ENCODE measurements around the gene CHST15. TPM values are rescaled to one million over a fixed set of nuclear protein-coding genes. Genes with fewer than 3 reads are reported as not detected.

The CHST15 gene
- total RNA-seq, 4 donors from 2014 or later: 43.2 to 104 (median 81.5) TPM

DNA sequence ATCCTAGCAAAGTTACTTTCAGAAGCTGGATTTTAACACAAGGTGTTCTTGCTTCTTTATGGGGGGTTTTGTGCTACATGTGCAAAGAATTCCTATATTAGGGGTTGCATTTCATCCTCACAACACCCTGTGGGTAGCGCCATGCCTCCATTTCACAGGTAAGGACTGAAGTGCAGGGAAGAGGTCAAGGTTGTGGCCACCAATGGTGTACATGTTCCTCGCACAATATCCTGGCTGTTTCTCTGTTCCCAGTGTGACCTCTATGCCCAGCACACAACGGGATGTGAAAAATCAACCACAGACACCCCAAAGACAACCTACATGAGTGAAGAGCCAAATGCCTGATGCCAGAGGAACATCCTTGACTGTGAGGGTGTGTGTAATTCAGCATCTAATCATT is 80.8 kb downstream of the CHST15 start:
- Histone ChIP-seq H3K27me3 (no peaks in the 10 kb centered on the region), H3K4me3 (replicated peaks in 1 of 3) (no peak overlapping the region), H3K4me1 (no peaks in the 10 kb centered on the region), H3K9me3 (no peaks in the 10 kb centered on the region), H3K36me3 (peaks cover 28 to 44% of the 10 kb centered on the region in 2 donors), H3K27ac (no peak overlapping the region)
- no peak for DNase-seq
- TF ChIP-seq POLR2A (IDR thresholded peaks at IDR 0.05): no peak
- TF ChIP-seq, protein P1, sequence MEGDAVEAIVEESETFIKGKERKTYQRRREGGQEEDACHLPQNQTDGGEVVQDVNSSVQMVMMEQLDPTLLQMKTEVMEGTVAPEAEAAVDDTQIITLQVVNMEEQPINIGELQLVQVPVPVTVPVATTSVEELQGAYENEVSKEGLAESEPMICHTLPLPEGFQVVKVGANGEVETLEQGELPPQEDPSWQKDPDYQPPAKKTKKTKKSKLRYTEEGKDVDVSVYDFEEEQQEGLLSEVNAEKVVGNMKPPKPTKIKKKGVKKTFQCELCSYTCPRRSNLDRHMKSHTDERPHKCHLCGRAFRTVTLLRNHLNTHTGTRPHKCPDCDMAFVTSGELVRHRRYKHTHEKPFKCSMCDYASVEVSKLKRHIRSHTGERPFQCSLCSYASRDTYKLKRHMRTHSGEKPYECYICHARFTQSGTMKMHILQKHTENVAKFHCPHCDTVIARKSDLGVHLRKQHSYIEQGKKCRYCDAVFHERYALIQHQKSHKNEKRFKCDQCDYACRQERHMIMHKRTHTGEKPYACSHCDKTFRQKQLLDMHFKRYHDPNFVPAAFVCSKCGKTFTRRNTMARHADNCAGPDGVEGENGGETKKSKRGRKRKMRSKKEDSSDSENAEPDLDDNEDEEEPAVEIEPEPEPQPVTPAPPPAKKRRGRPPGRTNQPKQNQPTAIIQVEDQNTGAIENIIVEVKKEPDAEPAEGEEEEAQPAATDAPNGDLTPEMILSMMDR (IDR thresholded peaks at IDR 0.05): no peak
- intact Hi-C loops (cut with DNase I): no loop called here
- WGBS, 2 donors: 75 to 76% methylated on average over 3 of the region's 3 CpGs

DNA sequence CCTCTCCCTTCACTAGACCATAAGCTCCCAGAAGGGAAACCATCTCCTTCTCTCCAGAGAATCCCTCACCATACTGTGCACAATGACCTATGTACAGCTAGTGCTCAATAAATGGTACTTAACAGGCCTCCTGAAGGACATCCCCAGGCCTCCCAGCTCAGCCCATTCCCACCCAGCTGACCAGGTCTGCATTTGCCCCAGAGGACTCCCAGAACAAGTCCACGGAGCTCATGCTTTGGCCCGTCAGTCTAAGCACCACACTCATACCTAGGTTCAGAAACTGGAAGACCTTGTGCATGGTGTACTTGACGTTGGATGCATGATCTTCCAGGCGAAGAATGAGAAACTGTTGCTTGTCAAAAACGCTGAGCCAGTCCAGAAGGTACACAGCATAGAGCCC is 81.3 kb downstream of the CHST15 start:
- intact Hi-C loops (cut with DNase I): no loop called here
- no peak for DNase-seq
- Histone ChIP-seq H3K4me1 (no peaks in the 10 kb centered on the region), H3K36me3 (peaks cover 31 to 48% of the 10 kb centered on the region in 2 donors), H3K9me3 (no peaks in the 10 kb centered on the region), H3K4me3 (replicated peaks in 1 of 3) (no peak overlapping the region), H3K27ac (no peak overlapping the region), H3K27me3 (no peaks in the 10 kb centered on the region)
- 89 to 97% methylated on average over 5 of the region's 5 CpGs for WGBS, 2 donors
- TF ChIP-seq, protein P1 (IDR thresholded peaks at IDR 0.05): no peak
- no peak for TF ChIP-seq POLR2A (IDR thresholded peaks at IDR 0.05)

DNA sequence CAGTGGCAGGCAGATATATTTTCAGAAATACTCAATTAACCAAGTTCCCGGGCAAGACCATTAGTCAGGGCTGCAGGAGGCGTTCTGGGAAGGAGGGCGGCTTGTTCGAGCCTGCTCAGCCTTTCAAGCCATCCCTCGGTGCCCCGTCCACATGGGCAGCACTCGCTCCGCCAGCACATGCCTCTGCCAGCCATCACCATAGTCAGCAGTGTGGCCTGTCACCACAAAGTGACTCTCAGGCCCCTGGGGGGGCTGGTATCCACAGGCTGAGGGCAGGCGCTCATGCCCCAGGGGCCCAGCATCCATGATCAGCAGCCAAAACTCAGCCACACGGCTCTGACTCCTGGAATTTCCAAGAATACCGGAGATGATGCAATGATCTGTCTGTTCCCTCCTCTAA is 81.9 kb downstream of the CHST15 start:
- DNase-seq: no peak
- intact Hi-C loops (cut with DNase I): no loop called here
- H3K36me3 ChIP-seq: peaks cover 37 to 48% of the 10 kb centered on the region in 2 donors

DNA sequence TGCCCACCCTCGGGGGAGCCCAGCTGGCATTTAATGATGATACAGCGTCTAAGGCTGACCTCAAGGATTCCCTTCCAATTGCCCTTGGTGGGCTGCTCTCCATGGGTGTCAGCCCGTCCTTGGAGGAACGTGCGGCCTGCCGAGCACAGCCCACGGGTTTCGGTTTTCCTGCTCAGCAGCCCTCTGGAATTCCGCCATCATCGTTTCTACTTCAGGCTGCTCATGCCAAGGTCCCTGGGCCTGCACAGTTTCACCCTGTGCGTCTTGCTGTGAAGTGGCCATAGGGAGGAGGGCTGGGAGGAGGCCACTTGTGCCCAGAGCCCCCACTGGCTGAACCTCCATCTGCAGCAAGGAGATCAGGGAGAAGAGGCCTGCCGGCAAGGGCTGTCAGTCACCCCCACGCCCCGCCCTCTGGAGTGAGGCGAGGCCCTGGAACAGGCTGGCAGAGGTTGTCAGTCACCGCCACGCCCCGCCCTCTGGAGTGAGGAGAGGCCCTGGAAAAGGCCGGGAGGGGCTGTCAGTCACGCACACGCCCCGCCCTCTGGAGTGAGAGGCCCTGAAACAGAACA is 82.8 kb downstream of the CHST15 start:
- Histone ChIP-seq H3K36me3 (peaks cover 37 to 48% of the 10 kb centered on the region in 2 donors), H3K27ac (no peak overlapping the region), H3K4me1 (no peaks in the 10 kb centered on the region), H3K9me3 (no peaks in the 10 kb centered on the region), H3K27me3 (no peaks in the 10 kb centered on the region), H3K4me3 (replicated peaks in 1 of 3) (no peak overlapping the region)
- 81 to 89% methylated on average over 13 to 14 of the region's 22 CpGs for WGBS, 2 donors
- peak in 1 of 2 donors; percentile 32 for DNase-seq
- intact Hi-C loops (cut with DNase I): no loop called here
- TF ChIP-seq, protein P1 (IDR thresholded peaks at IDR 0.05): no peak
- no peak for TF ChIP-seq POLR2A (IDR thresholded peaks at IDR 0.05)

More for the DNA sequence above, 81.9 kb downstream of the CHST15 start:
- H3K27ac ChIP-seq: no peak overlapping the region
- H3K27me3 ChIP-seq: no peaks in the 10 kb centered on the region
- TF ChIP-seq, protein P1 (IDR thresholded peaks at IDR 0.05): no peak
- no peak for TF ChIP-seq POLR2A (IDR thresholded peaks at IDR 0.05)
- no peak overlapping the region for H3K4me3 ChIP-seq (replicated peaks in 1 of 3)
- 84% methylated on average over 11 of the region's 11 CpGs for WGBS, 2 donors
- H3K4me1 ChIP-seq: no peaks in the 10 kb centered on the region
- H3K9me3 ChIP-seq: no peaks in the 10 kb centered on the region

DNA sequence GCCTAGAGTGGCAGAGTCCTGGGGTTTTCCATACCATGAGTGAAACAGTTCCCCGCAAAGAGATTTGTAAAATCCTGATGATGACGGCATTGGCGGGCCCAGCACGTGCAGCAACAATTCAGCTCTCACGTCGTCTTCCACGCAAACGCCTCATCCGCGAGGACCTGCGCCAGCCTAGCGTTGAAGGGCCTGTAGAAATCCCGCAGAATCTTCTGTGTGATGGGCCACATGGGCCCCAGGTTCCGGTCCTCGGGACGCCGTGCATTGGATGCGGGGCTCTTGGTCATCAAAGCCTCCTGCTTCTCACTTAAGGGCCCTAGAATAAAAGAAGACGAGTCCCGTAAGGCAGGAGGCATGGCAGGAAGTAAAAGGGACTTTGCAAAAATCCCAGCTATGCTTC is 83.4 kb downstream of the CHST15 start:
- H3K4me3 ChIP-seq (replicated peaks in 1 of 3): no peak overlapping the region

More for the DNA sequence above, 83.4 kb downstream of the CHST15 start:
- 95 to 97% methylated on average over 20 of the region's 20 CpGs for WGBS, 2 donors
- peaks cover 37 to 48% of the 10 kb centered on the region in 2 donors for H3K36me3 ChIP-seq
- no peaks in the 10 kb centered on the region for H3K4me1 ChIP-seq
- no peak for DNase-seq
- no peaks in the 10 kb centered on the region for H3K9me3 ChIP-seq
- intact Hi-C loops (cut with DNase I): no loop called here
- no peaks in the 10 kb centered on the region for H3K27me3 ChIP-seq
- H3K27ac ChIP-seq: no peak overlapping the region
- TF ChIP-seq POLR2A (IDR thresholded peaks at IDR 0.05): no peak
- TF ChIP-seq, protein P1 (IDR thresholded peaks at IDR 0.05): no peak
